Stimulated activated CD4-positive, alpha-beta T cell treated with anti-CD3 and anti-CD28 coated beads, Interleukin-4, amount 100 ng/mL, for 1 hour (primary cell): ENCODE measurements around the gene CLEC16A.

Experiments used
- DNase-seq: peaks from one replicate; pipeline ENCODE4 v3.0.0-alpha.2; 2020

CLEC16A gene

GRCh38 chr16:11105038-11105903 is 160.9 kb downstream of the CLEC16A start:
- DNase-seq: peak; percentile 18

GRCh38 chr16:11106726-11107125 is 162.4 kb downstream of the CLEC16A start:
- no peak for DNase-seq

- DNase-seq: no peak
These were observed 163.6 kb downstream of the CLEC16A start for GRCh38 chr16:11107780-11108465.

GRCh38 chr16:11108466-11108805 is 164.1 kb downstream of the CLEC16A start:
- DNase-seq: no peak

GRCh38 chr16:11109566-11109965 is 165.2 kb downstream of the CLEC16A start:
- DNase-seq: no peak

GRCh38 chr16:11111150-11111549 is 166.8 kb downstream of the CLEC16A start:
- no peak for DNase-seq

GRCh38 chr16:11111856-11112634 is 167.7 kb downstream of the CLEC16A start:
- no peak for DNase-seq

- DNase-seq: no peak
These were observed 168.5 kb downstream of the CLEC16A start for GRCh38 chr16:11112723-11113348.

GRCh38 chr16:11114366-11115164 is 170.2 kb downstream of the CLEC16A start:
- peak; percentile 22 for DNase-seq

- no peak for DNase-seq
These were observed 173.3 kb downstream of the CLEC16A start for GRCh38 chr16:11117576-11118211.

- no peak for DNase-seq
These were observed 174.1 kb downstream of the CLEC16A start for GRCh38 chr16:11118479-11118878.

- DNase-seq: no peak
These were observed 176.8 kb downstream of the CLEC16A start for GRCh38 chr16:11121083-11121608.

GRCh38 chr16:11121914-11122692 is 177.7 kb downstream of the CLEC16A start:
- no peak for DNase-seq

- no peak for DNase-seq
These were observed 179.3 kb downstream of the CLEC16A start for GRCh38 chr16:11123666-11124065.

- DNase-seq: no peak
These were observed 181.6 kb downstream of the CLEC16A start for GRCh38 chr16:11125936-11126335.

- no peak for DNase-seq
These were observed 182.2 kb downstream of the CLEC16A start for GRCh38 chr16:11126399-11127054.

GRCh38 chr16:11127610-11128195 is 183.3 kb downstream of the CLEC16A start:
- DNase-seq: no peak

- DNase-seq: no peak
These were observed 184.1 kb downstream of the CLEC16A start for GRCh38 chr16:11128211-11129141.
